ENCODE measurements around the gene NDUFB2.

The NDUFB2 gene

GRCh38 chr7:140745266-140746058, 49.0 kb downstream of the NDUFB2 start:
- DNase-seq, result no peak

GRCh38 chr7:140746751-140747150, 50.2 kb downstream of the NDUFB2 start:
- DNase-seq, result no peak

- no peak for DNase-seq
These were observed 56.0 kb downstream of the NDUFB2 start for GRCh38 chr7:140752533-140752932.

GRCh38 chr7:140754506-140754905, 58.0 kb downstream of the NDUFB2 start:
- no peak for DNase-seq

Measured in KG1 (cell line).